B cell (primary cell): ENCODE results near the gene ACSS1. TPM values are rescaled to one million over a fixed set of nuclear protein-coding genes. Genes with fewer than 3 reads are reported as not detected.

Experiments
- ATAC-seq: fragments of 200-7000 bp; cut with Tn5 transposase; one replicate; pipeline ENCODE4 v1.10.0; 2021; ENCODE audit warnings: low read depth, mild to moderate bottlenecking, moderate number of reproducible peaks, moderate library complexity
- CTCF ChIA-PET: fragments of 350-600 bp; sonication (Branson Sonifier 250); formaldehyde crosslinking; loops from one replicate; lab custom pipeline; 2021; ENCODE audit warnings: antibody characterized with exemption, inconsistent platforms; lab: Charles Lee
- POLR2A ChIA-PET: fragments of 350-600 bp; sonication (Branson Sonifier 250); formaldehyde crosslinking; loops from one replicate; lab custom pipeline; 2021; ENCODE audit warnings: antibody characterized with exemption; lab: Charles Lee
- DNase-seq: peaks from one replicate; pipeline ENCODE4 v3.0.0; 2013
- H2AFZ ChIP-seq: 2 replicates; pipeline ENCODE4 v1.6.1; 2012; ENCODE audit warnings: mild to moderate bottlenecking, low read depth, low read length; ENCODE audit not compliant: insufficient read depth, poor library complexity, severe bottlenecking
- H3K27ac ChIP-seq, 2 donors: 1 replicate in 1 of 2; 2 replicates in 1 of 2; pipeline ENCODE4 v1.5.1; 2012 to 2013; ENCODE audit warnings: low read length in 2 of 2, mild to moderate bottlenecking in 2 of 2, moderate library complexity in 1 of 2
- H3K27me3 ChIP-seq, 4 experiments: fragments of 200-600 bp in 1 of 4; sonication (generic) in 1 of 4; replicated peaks in 1 of 4; 1 replicate in 2 of 4; 2 replicates in 2 of 4; pipeline versions ENCODE4 v1.6.1 to v1.7.0; 2013 to 2016; ENCODE audit warnings: low read length in 3 of 4, mild to moderate bottlenecking in 2 of 4, mixed read lengths in 1 of 4, moderate library complexity in 1 of 4; ENCODE audit not compliant: insufficient read depth in 4 of 4, control insufficient read depth in 3 of 4; ENCODE audit errors: control extremely low read depth in 1 of 4
- H3K36me3 ChIP-seq, 2 experiments: replicated peaks in 1 of 2; 1 replicate in 1 of 2; 2 replicates in 1 of 2; pipeline versions ENCODE4 v1.6.1 to v1.7.1; 2013; ENCODE audit warnings: low read length in 1 of 2; ENCODE audit not compliant: insufficient read depth in 2 of 2, control insufficient read depth in 1 of 2; ENCODE audit errors: control extremely low read depth in 1 of 2, extremely low read depth in 1 of 2
- H3K4me1 ChIP-seq, 2 donors: fragments of 200-600 bp in 1 of 2; sonication (generic) in 1 of 2; 1 replicate in 1 of 2; 2 replicates in 1 of 2; pipeline versions ENCODE4 v1.5.1 to v1.6.1; 2013 to 2017; ENCODE audit warnings: low read length in 2 of 2; ENCODE audit not compliant: control insufficient read depth in 2 of 2, insufficient read depth in 2 of 2
- H3K4me2 ChIP-seq: replicated peaks from 2 replicates; pipeline ENCODE3; 2012; ENCODE audit warnings: mild to moderate bottlenecking, low read depth, low read length; ENCODE audit not compliant: poor library complexity, severe bottlenecking
- H3K4me3 ChIP-seq, 5 experiments: fragments of 200-600 bp in 1 of 5; sonication (generic) in 1 of 5; 1 replicate in 3 of 5; 2 replicates in 2 of 5; pipeline versions ENCODE4 v1.5.1 to v1.7.0; 2011 to 2016; ENCODE audit warnings: low read length in 4 of 5, mild to moderate bottlenecking in 4 of 5, low read depth in 2 of 5, control low read depth in 1 of 5, moderate library complexity in 1 of 5; ENCODE audit not compliant: insufficient read depth in 1 of 5; ENCODE audit errors: control extremely low read depth in 1 of 5, extremely low read depth in 1 of 5
- H3K79me2 ChIP-seq: fragments of 200-600 bp; sonication (generic); one replicate; pipeline ENCODE4 v1.6.0; 2016; ENCODE audit warnings: low read length; ENCODE audit not compliant: control insufficient read depth, insufficient read depth
- H3K9ac ChIP-seq: fragments of 200-600 bp; sonication (generic); 2 replicates; pipeline ENCODE4 v1.6.1; 2017; ENCODE audit warnings: mild to moderate bottlenecking, low read length, moderate library complexity
- H3K9me3 ChIP-seq, 3 donors: one replicate each; pipeline versions ENCODE4 v1.6.1 to v1.7.1; 2013; ENCODE audit warnings: low read length in 2 of 3; ENCODE audit not compliant: control insufficient read depth in 2 of 3, insufficient read depth in 1 of 3; ENCODE audit errors: control extremely low read depth in 1 of 3
- H4K20me1 ChIP-seq: 2 replicates; pipeline ENCODE4 v1.6.0; 2012; ENCODE audit warnings: mild to moderate bottlenecking, low read length; ENCODE audit not compliant: insufficient read depth, control insufficient read depth, poor library complexity, severe bottlenecking
- H3K27ac Mint-ChIP-seq: one replicate; pipeline ENCODE4 v1.8.0; 2021; ENCODE audit warnings: mixed read lengths
- H3K27me3 Mint-ChIP-seq: one replicate; pipeline ENCODE4 v1.8.0; 2021; ENCODE audit warnings: mixed read lengths
- H3K4me1 Mint-ChIP-seq: one replicate; pipeline ENCODE4 v1.8.0; 2021; ENCODE audit warnings: mixed read lengths
- H3K4me3 Mint-ChIP-seq: one replicate; pipeline ENCODE4 v1.8.0; 2021; ENCODE audit warnings: mixed read lengths
- H3K9me3 Mint-ChIP-seq: one replicate; pipeline ENCODE4 v1.8.0; 2022; ENCODE audit warnings: mixed read lengths; ENCODE audit not compliant: insufficient read depth
- CTCF ChIP-seq: fragments of 200-600 bp; IDR thresholded peaks from one replicate; pipeline ENCODE4 v1.8.0; 2022; ENCODE audit warnings: antibody characterized with exemption, mild to moderate bottlenecking
- EZH2 ChIP-seq: IDR thresholded peaks from 2 replicates; pipeline ENCODE4 v1.6.1; 2012; ENCODE audit warnings: borderline replicate concordance, low read depth, mild to moderate bottlenecking, moderate library complexity, low read length; ENCODE audit not compliant: insufficient read depth, poor library complexity, severe bottlenecking
- WGBS: methylation state at CpG from one replicate; pipeline ENCODE4 v1.1.5; 2013; ENCODE audit warnings: missing lambda C conversion rate; ENCODE audit not compliant: insufficient coverage; 5-methylcytosine and 5-hydroxymethylcytosine counted together
- intact Hi-C: fragments of 100-400 bp; cut with micrococcal nuclease; formaldehyde crosslinking; loops from one replicate; pipeline ENCODE4 v1.10.0; 2022
- polyA plus RNA-seq: library from polyadenylated mRNA; depleted of rRNA; stranded (reverse); fragments of >200 nt; gene quantifications from 2 replicates; pipeline ENCODE4 v1.2.3, GENCODE V29; 2012
- total RNA-seq, 2 donors: library from RNA; stranded (reverse); fragments of 120-200 nt in 1 of 2; gene quantifications; 1 replicate in 1 of 2; 2 replicates in 1 of 2; pipeline versions ENCODE4 v1.2.3 to v1.2.4, GENCODE V29; 2013 to 2022

Gene ACSS1
- total and polyA plus RNA-seq, 2 donors (not counting 1 experiment from before 2014, with no cell fraction given), result 82.7 to 95.5 TPM

- Histone ChIP-seq H3K9me3 (no peaks in the 10 kb centered on the region), H2AFZ (no peak overlapping the region), H3K79me2 (peaks cover 61% of the 10 kb centered on the region), H3K36me3 (peaks cover 0 to 33% of the 10 kb centered on the region in 2 experiments), H3K27me3 (no peaks in the 10 kb centered on the region), H3K4me2 (peak overlapping the region; percentile 71), H3K4me3 (no peak overlapping the region), H3K4me1 (peaks cover 67 to 71% of the 10 kb centered on the region in 2 donors), H4K20me1 (peaks cover 39% of the 10 kb centered on the region), H3K9ac (no peak overlapping the region), H3K27ac (peak overlapping the region; percentile 92 to 93)
- intact Hi-C loops, result no loop called here
- 99% methylated on average over 14 of the region's 21 CpGs for WGBS
- Mint-ChIP-seq H3K9me3 (no peaks in the 10 kb centered on the region), H3K4me3 (peak overlapping the region; percentile 29), H3K4me1 (peaks cover 69% of the 10 kb centered on the region), H3K27me3 (no peaks in the 10 kb centered on the region), H3K27ac (peak overlapping the region; percentile 90)
- ATAC-seq, result no peak
- POLR2A ChIA-PET, result interaction anchor here (0.7 to 4.2 kb wide), 2 partner anchors 10 to 16 kb away, joined by 3 to 27 read pairs; partner anchors contain the start of gene ACSS1
- DNase-seq, result no peak
- CTCF ChIA-PET, result interaction anchor here (0.6 kb wide), 1 partner anchor 30 kb away, joined by 4 read pairs; no protein-coding TSS in a partner anchor
- TF ChIP-seq CTCF (no peak), EZH2 (no peak)
These were observed 16.0 kb downstream of the ACSS1 start for GRCh38 chr20:25041813-25042530.

GRCh38 chr20:25040438-25040831 lies 17.5 kb downstream of the ACSS1 start:
- H3K27me3 Mint-ChIP-seq, result no peaks in the 10 kb centered on the region
- ATAC-seq (no peak), DNase-seq (no peak)
- H3K4me3 ChIP-seq, result no peak overlapping the region
- H3K9ac ChIP-seq, result no peak overlapping the region
- peak overlapping the region in 1 of 2 donors; percentile 63 for H3K27ac ChIP-seq
- no peaks in the 10 kb centered on the region for H3K9me3 Mint-ChIP-seq
- H3K79me2 ChIP-seq, result peaks cover 70% of the 10 kb centered on the region
- POLR2A ChIA-PET, result no interaction called here
- 92% methylated on average over 6 of the region's 6 CpGs for WGBS
- intact Hi-C loops, result no loop called here
- peaks cover 79 to 83% of the 10 kb centered on the region in 2 donors for H3K4me1 ChIP-seq
- peaks cover 0 to 23% of the 10 kb centered on the region in 2 experiments for H3K36me3 ChIP-seq
- no peak overlapping the region for H2AFZ ChIP-seq
- no peaks in the 10 kb centered on the region for H3K27me3 ChIP-seq
- peak overlapping the region; percentile 53 for H3K27ac Mint-ChIP-seq
- CTCF ChIA-PET, result no interaction called here
- H4K20me1 ChIP-seq, result peaks cover 41% of the 10 kb centered on the region
- no peaks in the 10 kb centered on the region for H3K9me3 ChIP-seq
- no peak overlapping the region for H3K4me2 ChIP-seq
- no peak for TF ChIP-seq CTCF
- TF ChIP-seq EZH2, result no peak
- H3K4me1 Mint-ChIP-seq, result peaks cover 80% of the 10 kb centered on the region
- H3K4me3 Mint-ChIP-seq, result no peak overlapping the region
